Fibroblast of mammary gland (primary cell): ENCODE measurements around the gene ARHGAP26.

Experiments used
- DNase-seq: peaks from one replicate; pipeline ENCODE4 v3.0.0-alpha.2; 2010; ENCODE audit warnings: low read depth
- H3K4me3 ChIP-seq: 2 replicates; pipeline ENCODE4 v1.5.1; 2011; ENCODE audit warnings: low read depth, mild to moderate bottlenecking, low read length, moderate library complexity; ENCODE audit not compliant: control insufficient read depth
- TF ChIP-seq, protein P1 (sequence below): conservative IDR thresholded peaks from 2 replicates; pipeline ENCODE4 v1.5.1; 2011; ENCODE audit warnings: low read depth, low read length, inconsistent platforms; ENCODE audit not compliant: control insufficient read depth, insufficient read depth

ARHGAP26 gene

DNA sequence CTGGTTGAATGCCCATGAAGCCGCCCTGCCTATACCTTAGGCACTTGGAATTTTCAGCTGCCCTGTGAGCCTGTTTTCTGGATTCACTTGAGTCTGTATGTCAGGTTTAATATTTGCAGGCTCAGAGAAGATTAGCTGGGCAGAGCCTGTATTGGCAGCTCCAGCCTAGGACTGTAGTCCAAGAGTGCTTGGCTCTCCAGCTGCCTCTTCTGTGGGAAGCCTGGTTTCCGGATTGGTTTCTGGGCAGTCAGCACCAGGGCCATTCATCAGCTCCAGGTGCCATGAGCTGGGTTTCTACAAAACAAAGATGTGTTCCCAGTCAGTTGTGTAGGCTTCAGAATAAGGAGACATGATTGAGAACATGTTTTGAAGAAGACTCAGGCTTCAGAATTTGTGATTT is 90.1 kb downstream of the ARHGAP26 start:
- TF ChIP-seq, protein P1, sequence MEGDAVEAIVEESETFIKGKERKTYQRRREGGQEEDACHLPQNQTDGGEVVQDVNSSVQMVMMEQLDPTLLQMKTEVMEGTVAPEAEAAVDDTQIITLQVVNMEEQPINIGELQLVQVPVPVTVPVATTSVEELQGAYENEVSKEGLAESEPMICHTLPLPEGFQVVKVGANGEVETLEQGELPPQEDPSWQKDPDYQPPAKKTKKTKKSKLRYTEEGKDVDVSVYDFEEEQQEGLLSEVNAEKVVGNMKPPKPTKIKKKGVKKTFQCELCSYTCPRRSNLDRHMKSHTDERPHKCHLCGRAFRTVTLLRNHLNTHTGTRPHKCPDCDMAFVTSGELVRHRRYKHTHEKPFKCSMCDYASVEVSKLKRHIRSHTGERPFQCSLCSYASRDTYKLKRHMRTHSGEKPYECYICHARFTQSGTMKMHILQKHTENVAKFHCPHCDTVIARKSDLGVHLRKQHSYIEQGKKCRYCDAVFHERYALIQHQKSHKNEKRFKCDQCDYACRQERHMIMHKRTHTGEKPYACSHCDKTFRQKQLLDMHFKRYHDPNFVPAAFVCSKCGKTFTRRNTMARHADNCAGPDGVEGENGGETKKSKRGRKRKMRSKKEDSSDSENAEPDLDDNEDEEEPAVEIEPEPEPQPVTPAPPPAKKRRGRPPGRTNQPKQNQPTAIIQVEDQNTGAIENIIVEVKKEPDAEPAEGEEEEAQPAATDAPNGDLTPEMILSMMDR, result no peak
- no peak for DNase-seq
- H3K4me3 ChIP-seq, result no peak overlapping the region

DNA sequence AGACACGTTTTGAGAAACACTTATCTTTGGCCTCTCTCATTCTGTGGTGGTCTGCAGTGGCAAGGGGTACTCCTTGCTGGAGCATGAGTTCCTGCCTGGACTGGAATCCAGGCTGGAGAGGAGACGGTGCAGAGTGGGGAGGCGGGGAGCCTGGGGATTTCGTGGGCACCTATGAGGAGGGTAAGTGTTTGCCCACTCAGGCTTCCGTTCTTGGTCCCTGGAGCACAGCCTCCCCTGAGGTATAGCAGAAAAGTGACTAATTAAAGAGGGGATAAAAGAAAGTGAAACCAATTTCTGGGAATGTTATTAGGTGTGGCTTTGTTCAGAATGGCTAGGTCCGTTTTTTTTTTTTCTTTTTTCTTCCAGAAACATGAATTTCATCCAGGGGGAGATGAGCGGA is 90.8 kb downstream of the ARHGAP26 start:
- no peak for DNase-seq
- H3K4me3 ChIP-seq, result no peak overlapping the region
- TF ChIP-seq, protein P1, result no peak

DNA sequence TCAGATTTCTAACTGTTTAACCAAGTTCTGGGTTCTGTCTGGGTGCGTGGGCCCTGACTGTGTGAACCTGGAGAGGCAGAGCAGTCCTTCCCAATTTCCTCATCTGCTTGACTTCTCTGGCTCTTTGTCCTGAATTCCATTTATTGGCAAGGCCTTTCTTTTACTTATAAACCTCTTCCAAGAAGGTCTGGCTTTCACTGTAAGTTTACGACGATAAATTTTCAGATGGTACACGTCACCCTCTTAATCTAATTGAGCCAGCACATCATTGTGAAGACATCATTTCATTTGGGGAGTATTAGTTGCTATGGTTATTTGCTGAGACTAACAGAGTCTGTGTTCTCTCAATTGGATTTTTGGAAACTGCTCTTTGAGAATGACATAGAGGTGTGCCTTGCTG is 92.4 kb downstream of the ARHGAP26 start:
- TF ChIP-seq, protein P1, result no peak
- H3K4me3 ChIP-seq, result no peak overlapping the region
- DNase-seq, result peak; percentile 63

DNA sequence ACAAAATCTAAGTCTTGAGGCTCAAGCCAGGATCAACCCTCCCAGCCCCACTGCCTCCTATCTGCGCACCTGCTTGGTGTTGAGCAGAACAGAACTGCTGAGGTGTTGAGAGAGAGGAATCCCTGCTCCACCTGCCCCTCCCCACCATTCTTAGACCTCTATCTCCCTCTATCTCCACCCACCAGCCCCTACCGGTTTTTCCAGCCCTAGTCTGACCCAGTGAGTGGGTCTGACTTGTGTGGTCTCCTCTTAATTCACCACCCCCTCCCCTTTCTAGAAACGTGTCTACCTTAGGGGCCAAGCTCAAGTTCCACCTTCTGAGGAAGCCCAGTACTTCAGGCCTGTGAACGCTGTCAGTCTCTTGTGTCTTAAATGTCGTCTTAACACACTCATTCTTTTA is 93.7 kb downstream of the ARHGAP26 start:
- TF ChIP-seq, protein P1, result no peak
- H3K4me3 ChIP-seq, result no peak overlapping the region
- DNase-seq, result no peak

DNA sequence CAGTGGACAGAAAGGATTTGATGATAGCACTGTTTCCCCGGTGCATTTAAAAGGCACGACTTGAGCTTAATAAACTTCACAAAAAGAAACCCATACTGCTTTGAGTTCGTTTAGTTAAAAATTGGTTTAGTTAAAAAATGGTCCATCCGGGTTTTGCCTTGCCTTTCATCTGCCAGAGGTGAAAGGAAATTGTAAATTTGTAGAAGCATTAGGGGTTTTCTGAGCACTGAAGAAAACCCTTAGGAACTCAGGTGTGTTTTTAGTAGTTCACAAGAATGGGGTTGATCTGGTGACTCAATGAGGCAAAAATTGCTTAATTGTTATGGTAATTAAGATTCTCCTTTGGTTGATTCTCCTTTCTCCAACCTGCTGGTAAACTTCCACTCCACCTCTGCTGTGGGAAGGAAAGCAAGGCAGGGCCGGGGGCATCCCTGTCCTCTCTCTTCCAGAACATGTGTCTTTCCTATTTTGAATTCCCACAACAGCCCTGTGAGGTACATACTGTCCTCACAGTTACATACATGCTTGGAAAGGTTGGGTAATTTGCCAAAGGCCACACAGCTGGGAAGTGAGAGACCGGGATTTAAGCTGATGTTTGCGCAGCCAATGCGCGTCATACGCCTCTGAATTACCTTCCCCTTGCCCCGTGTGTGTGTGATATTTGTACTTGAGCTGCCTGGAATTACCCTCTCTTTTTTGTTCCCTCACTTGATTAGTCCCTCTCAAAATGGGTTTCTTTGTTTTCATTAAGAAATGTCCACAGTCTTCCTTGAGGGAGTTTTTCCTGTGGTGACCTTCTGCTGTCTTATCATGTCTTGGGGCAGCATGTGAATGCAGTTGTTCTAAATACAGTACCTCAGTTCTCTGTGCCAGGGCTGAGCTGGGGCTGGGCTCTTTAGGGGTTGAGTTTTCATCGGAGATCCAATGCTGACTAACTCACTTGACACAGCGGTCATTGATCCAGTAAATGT is 94.4 kb downstream of the ARHGAP26 start:
- DNase-seq, result no peak
- TF ChIP-seq, protein P1, result no peak
- no peak overlapping the region for H3K4me3 ChIP-seq

DNA sequence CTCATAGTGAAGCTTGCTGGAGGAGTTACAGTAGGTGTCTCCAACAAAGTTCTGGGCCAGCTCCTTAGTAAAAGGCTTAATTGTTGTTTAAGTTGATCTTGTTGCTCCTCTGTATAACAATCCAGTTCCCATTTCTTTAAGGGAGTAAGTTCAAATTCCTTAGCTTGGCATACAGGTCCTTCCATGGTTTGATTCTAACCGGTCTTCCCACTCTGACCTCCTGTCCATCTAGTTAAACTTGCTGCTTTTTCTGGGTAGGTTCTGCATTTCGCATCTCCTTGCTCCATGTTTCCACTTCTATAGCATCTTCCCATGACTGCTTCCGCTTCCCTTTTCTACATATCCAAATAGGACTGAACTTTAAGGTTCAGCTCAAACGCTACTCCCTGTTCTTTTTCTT is 95.5 kb downstream of the ARHGAP26 start:
- TF ChIP-seq, protein P1, result no peak
- no peak for DNase-seq

More for the DNA sequence above, 95.5 kb downstream of the ARHGAP26 start:
- H3K4me3 ChIP-seq, result no peak overlapping the region
